Brain microvascular endothelial cell (primary cell): ENCODE data around the gene PROB1.

Experiments used
- DNase-seq: peaks from one replicate; pipeline ENCODE4 v3.0.0-alpha.2; 2020
- H3K27ac ChIP-seq: fragments of 250-450 bp; sonication (Bioruptor Pico); 2 replicates; pipeline ENCODE4 v1.5.1; 2020; ENCODE audit warnings: mild to moderate bottlenecking, moderate library complexity
- H3K27me3 ChIP-seq: fragments of 250-450 bp; sonication (Bioruptor Pico); replicated peaks from 2 replicates; pipeline ENCODE4 v1.5.1; 2020; ENCODE audit warnings: mild to moderate bottlenecking
- H3K36me3 ChIP-seq: fragments of 250-450 bp; sonication (Bioruptor Pico); replicated peaks from 2 replicates; pipeline ENCODE4 v1.5.1; 2020; ENCODE audit warnings: mild to moderate bottlenecking
- H3K4me3 ChIP-seq: 2 replicates; pipeline ENCODE4 v1.5.1; 2011; ENCODE audit warnings: low read depth, mild to moderate bottlenecking, control low read depth, low read length, moderate library complexity
- in situ Hi-C: cut with HindIII; loops from 2 replicates; pipeline ENCODE4 v1.10.0; 2017; ENCODE audit warnings: low sequenced_read_pairs, low pct_ligation_motif_present
- TF ChIP-seq, protein P1 (sequence below): IDR thresholded peaks from 2 replicates; pipeline ENCODE4 v1.5.1; 2011; ENCODE audit warnings: low read depth, mild to moderate bottlenecking, moderate library complexity, low read length, control low read depth, inconsistent platforms; ENCODE audit errors: missing control alignments

PROB1 gene

DNA sequence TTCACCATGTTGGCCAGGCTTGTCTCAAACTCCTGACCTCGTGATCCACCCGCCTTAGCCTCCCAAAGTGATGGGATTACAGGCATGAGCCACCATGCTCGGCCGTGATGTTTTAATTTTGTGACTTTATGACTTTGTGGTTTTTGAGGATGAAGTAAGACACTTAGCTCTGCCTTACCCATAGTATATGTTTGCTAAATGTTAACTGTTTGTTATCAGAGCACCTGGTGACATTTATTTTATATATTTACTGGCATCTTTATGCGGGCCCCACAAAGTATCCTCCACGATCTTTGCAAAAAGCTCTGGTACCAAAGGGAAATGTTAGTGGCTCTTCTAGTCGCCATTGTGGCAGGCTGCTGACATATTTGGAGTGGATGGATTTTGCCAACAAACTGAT lies 18.5 kb downstream of the PROB1 start:
- peaks cover 5% of the 10 kb centered on the region for H3K36me3 ChIP-seq
- no peak overlapping the region for H3K4me3 ChIP-seq
- in situ Hi-C loops, result no loop called here
- no peak overlapping the region for H3K27ac ChIP-seq
- DNase-seq, result no peak
- TF ChIP-seq, protein P1, sequence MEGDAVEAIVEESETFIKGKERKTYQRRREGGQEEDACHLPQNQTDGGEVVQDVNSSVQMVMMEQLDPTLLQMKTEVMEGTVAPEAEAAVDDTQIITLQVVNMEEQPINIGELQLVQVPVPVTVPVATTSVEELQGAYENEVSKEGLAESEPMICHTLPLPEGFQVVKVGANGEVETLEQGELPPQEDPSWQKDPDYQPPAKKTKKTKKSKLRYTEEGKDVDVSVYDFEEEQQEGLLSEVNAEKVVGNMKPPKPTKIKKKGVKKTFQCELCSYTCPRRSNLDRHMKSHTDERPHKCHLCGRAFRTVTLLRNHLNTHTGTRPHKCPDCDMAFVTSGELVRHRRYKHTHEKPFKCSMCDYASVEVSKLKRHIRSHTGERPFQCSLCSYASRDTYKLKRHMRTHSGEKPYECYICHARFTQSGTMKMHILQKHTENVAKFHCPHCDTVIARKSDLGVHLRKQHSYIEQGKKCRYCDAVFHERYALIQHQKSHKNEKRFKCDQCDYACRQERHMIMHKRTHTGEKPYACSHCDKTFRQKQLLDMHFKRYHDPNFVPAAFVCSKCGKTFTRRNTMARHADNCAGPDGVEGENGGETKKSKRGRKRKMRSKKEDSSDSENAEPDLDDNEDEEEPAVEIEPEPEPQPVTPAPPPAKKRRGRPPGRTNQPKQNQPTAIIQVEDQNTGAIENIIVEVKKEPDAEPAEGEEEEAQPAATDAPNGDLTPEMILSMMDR, result no peak
- no peaks in the 10 kb centered on the region for H3K27me3 ChIP-seq

DNA sequence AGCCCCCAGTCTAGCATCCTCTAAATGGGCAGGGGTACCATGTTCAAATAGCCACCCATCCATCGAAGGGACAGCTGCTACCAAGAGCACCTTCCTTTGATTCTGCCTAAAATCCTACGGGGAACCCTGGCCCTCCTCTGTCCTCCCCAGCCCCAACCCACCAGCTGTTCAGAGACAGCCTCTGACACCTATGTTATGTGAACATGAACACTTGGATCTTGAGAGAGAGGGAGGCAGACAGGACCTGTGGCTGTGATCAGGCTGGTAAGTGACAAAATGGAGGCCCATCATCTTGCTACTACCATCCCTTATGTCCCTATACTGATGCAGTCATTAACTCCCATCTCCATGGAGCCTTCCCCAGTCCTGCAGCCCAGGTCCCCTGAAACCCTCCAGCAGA lies 20.0 kb downstream of the PROB1 start:
- in situ Hi-C loops, result no loop called here
- TF ChIP-seq, protein P1, result no peak
- Histone ChIP-seq H3K4me3 (no peak overlapping the region), H3K36me3 (peaks cover 10% of the 10 kb centered on the region), H3K27me3 (no peaks in the 10 kb centered on the region), H3K27ac (no peak overlapping the region)
- DNase-seq, result no peak

DNA sequence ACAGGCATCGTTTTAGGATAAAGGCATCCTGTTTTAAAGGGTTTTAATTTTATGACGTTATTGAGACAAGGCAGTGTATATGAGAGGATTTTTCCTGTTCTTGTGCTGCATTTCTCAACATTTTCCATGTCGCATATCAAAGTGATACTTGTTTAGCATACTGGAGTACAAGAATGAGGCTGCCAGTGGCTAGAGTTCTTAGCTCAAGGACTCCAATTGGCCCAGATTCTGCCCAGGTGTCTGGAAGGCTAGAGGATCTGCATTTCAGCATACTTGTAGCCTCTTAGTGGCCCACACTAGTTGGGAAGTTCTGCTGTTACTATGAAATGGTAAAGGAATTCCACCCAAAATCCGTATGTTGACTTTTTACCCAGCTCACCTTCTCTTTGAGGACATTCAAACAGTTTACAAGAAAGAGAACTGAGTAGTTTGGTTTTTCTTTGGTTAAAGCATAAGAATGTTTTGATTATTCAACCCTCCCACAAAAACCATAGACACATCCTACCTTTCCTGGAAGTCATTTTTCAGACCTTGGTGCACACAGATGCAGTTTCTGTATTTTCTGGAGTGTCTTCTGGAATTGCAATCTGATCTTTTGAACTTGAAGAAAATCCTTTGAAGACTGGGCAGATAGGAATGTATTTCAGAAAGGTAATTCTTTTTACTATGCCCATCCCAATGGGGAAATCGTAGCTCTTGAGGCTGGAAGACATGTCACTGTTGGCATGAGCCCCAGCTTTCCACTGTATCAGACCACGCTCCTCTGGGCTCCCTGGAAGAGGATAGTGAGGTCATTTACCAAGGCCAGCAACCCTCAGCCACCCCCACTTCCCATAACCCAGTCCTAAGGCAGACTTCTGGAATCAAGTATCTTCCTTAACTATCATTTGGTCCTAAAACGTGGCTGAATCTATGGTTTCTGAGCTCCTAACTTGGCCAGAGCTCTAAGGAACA lies 23.1 kb downstream of the PROB1 start:
- no peaks in the 10 kb centered on the region for H3K27me3 ChIP-seq
- peaks cover 14% of the 10 kb centered on the region for H3K36me3 ChIP-seq
- no peak for DNase-seq
- H3K27ac ChIP-seq, result no peak overlapping the region
- TF ChIP-seq, protein P1, result no peak
- H3K4me3 ChIP-seq, result no peak overlapping the region
- in situ Hi-C loops, result no loop called here

DNA sequence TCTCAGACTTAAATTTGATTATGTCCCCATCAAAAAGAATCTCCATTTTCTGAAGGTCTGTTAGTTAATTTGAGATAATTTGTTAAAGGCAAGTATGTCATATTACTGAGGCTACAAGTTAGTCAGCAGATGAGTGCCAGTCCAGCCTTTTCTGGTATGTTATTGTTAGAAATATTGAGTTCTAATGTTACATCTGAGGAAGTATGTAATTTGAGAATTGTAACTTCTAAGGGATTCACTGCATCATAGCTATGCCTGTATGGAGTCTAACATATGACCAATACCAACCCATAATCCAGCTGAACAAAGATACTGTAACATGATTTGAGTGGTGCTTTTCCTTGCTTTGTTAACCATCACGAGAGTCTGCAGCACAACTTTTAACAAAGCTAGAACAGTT lies 25.7 kb downstream of the PROB1 start:
- TF ChIP-seq, protein P1, result no peak
- H3K4me3 ChIP-seq, result no peak overlapping the region
- in situ Hi-C loops, result no loop called here
- H3K36me3 ChIP-seq, result peaks cover 29% of the 10 kb centered on the region
- peak overlapping the region; percentile 38 for H3K27ac ChIP-seq
- DNase-seq, result peak; percentile 63
- no peaks in the 10 kb centered on the region for H3K27me3 ChIP-seq

DNA sequence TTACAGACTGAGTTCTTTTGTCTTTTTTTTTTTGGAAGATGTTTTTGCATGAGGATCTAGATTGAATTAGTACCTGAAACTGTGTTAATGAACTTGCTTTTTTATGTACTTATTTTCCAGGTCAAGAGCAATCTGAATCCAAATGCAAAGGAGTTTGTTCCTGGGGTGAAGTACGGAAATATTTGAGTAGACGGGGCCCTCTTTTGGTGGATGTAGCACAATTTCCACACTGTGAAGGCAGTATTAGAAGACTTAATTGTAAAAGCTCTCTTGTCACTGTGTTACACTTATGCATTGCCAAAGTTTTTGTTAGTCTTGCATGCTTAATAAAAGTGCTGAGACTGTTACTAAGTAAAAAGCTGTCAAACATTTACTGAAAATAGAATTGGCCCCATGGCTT lies 26.3 kb downstream of the PROB1 start:
- peaks cover 35% of the 10 kb centered on the region for H3K36me3 ChIP-seq
- in situ Hi-C loops, result no loop called here
- H3K27me3 ChIP-seq, result no peaks in the 10 kb centered on the region
- TF ChIP-seq, protein P1, result peak; percentile 12
- DNase-seq, result no peak
- peak overlapping the region; percentile 38 for H3K27ac ChIP-seq
- no peak overlapping the region for H3K4me3 ChIP-seq
